Measurements from ENCODE around the gene TXNDC12.
"Not testable (repeated sequence)": the region's sequence is repeated elsewhere in the genome, so short reads cannot be mapped to it uniquely, and the experiment has no call there.

Gene TXNDC12

GRCh38 chr1:52045666-52046195 lies 9.3 kb downstream of the TXNDC12 start:
- not testable (repeated sequence) for DNase-seq (ENCODE audit: low spot score)

DNA sequence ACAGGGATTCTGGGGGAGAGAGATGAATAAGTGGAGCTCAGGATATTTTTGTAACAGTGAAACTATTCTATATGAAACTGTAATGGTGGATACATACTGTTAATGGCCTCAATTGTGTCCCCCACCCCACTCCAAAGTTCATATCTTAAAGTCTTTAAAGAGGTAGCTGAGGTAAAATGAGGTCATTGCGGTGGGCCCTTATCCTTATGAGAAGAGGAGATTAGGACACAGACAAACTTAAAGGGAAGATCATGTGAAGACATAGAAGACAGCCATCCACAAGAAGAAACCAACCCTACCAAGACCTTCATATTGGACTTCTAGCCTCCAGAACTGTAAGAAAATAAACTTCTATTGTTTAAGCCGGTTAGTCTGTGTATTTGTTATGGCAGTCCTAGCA lies 9.8 kb downstream of the TXNDC12 start:
- no peak for DNase-seq (ENCODE audit: low spot score)

- DNase-seq (ENCODE audit: low spot score), result no peak
Observed at GRCh38 chr1:52041551-52042185, 13.3 kb downstream of the TXNDC12 start.

GRCh38 chr1:52037909-52038308 lies 17.1 kb downstream of the TXNDC12 start:
- DNase-seq (ENCODE audit: low spot score), result no peak

DNA sequence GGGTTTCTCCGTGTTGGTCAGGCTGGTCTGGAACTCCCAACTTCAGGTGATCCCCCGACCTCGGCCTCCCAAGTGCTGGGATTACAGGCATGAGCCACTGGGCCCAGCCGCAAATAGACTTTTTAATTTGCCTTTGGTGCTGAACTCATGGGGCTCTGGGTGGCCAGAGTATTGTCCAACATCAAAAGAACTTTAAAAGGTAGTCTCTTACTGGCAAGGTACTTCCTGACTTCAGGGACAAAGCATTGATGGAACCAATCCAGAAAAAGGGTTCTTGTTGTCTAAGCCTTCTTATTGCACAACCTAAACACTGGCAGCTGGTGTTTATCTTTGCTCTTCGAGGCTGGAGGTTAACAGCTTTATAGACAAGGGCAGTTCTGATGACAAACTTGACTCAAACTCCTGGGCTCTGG lies 17.6 kb downstream of the TXNDC12 start:
- DNase-seq (ENCODE audit: low spot score), result no peak

GRCh38 chr1:52034050-52034384 lies 21.0 kb downstream of the TXNDC12 start:
- DNase-seq (ENCODE audit: low spot score), result no peak

DNA sequence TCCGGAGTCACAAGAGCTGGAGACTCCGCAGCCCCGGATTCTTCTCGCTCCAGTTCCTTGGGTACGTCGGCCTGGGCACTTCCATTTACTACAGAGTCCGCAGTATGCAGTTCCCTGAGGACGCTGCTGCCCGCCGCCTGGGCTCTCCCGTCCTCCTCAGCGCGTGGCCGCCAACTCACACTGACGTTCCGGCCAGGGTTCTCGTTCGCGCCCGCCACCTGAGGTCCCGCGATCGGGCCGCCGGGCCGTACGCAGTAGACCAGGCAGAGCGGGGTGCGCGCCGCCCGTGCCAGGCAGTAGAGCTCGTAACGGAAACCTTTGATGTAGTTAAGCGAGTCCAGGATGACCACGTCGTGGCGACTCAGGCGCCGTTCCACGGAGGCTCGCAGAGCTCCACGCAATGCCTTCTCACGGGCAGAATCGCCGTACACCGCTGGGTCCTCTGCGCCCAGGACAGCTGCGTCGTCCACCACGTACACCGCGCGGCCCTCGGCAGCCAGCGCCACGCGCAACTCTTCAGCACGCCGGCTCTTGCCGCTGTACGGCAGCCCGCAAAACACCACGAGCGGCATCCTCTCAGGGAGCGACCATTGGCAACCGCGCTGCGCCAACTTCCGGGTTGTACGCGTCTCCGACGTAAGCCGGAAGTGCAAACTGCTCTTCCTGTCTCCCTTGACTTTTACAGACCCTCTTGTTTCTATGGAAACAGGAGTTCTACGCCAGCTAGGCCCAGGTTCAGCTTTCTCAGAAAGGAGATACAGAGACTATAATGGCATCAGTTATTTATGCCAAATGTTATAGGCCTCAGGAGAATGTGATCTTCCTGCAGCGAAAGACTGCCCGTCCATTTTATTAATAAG lies 21.6 kb downstream of the TXNDC12 start, which contains the start of gene KTI12:
Gene KTI12, minus strand, starts transcription at position 621 of the 860 bp plus-strand sequence. Its CDS starts 49 bp downstream, at position 572.
- DNase-seq (ENCODE audit: low spot score), result peak; percentile 86

- DNase-seq (ENCODE audit: low spot score), result peak; percentile 7
Observed at GRCh38 chr1:52032785-52033131, 22.2 kb downstream of the TXNDC12 start.

DNA sequence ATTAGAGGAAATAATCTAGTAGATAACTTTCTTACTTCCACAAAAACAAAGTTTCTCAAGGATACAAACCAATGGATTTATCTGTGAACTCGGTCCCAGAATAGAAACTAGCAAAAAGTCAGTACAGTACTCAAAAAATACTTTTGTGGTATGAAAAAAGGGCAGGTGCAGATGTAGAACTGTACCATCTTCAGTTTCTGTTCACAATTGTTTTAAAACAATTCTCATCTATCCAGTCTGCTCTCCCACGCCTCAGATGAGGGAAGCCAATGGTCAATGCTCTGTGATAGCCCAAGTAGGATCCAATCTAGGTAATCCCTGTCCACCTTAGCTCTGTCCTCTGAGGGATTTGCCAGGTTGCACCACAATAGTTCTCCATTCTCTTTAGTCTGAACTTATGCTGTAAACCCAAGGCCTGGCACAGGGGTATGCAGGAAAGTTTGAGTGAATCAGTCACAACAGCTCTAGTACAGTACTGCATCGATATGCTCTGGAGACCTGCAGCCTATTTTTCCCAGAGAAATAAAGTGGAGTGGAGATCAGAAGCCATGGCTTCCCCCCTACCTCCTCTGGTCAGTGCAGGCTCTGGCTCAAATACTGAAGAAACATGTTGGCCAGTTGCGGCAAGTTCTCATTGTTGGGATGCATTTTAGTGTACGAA lies 22.7 kb downstream of the TXNDC12 start:
- DNase-seq (ENCODE audit: low spot score), result no peak

- not testable (repeated sequence) for DNase-seq (ENCODE audit: low spot score)
Observed at GRCh38 chr1:52028839-52029238, 26.2 kb downstream of the TXNDC12 start.

DNA sequence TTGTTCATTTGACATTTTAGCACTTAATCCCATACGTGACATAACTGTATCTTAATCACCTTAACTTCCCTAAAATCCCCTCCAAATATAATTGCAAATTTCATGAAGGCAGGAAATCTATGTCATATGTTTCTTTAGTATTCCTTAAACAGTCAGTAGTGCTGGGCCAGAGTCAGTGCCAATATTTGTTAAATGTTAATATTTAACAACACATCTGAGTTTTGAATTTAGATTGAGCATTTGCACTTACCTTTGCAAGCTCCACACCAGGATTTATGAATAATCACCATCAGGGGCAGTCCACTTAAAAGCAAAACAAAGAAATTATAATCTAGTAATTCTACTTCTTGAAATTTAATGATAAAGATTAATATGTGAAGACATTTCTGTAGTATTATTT lies 26.7 kb downstream of the TXNDC12 start:
- DNase-seq (ENCODE audit: low spot score), result no peak

DNA sequence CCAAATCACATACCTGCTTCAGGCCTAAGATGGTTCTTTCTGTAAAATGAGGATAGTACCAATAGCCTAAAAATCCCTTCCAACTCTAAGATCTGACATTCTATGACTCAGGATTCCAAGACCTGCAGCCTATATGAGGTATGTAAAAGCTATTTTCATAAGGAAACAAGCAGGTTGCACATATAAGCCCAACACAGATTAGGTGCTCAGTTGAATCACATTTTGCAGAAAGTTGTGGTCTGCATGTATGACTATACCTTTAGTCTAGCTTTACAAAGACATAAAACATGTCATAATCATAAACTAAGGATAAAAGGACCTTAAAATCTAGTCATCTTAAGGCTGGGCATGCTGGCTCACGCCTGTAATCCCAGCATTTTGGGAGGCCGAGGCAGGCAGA lies 28.7 kb downstream of the TXNDC12 start:
- no peak for DNase-seq (ENCODE audit: low spot score)

DNA sequence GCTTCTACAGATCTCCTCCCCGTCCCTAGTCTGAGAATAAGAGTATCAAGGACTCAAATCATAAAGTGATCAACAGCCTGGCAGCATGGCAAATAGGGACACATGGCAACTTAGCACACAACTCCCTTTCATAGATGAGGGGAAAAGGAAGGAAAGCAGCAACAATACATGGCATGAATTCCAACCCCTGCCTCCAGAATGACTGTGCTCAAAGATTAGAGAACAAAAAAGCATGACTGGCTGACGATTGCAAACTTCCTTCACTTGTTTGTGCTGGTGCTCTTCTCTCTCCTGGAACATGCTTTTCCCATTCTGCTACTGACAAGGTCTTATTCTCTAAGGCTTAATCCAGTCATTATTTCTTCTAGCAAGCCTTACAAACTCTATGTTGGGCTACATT lies 32.9 kb downstream of the TXNDC12 start:
- DNase-seq (ENCODE audit: low spot score), result no peak

- no peak for DNase-seq (ENCODE audit: low spot score)
Observed at GRCh38 chr1:52008071-52008809, 46.8 kb downstream of the TXNDC12 start.

DNA sequence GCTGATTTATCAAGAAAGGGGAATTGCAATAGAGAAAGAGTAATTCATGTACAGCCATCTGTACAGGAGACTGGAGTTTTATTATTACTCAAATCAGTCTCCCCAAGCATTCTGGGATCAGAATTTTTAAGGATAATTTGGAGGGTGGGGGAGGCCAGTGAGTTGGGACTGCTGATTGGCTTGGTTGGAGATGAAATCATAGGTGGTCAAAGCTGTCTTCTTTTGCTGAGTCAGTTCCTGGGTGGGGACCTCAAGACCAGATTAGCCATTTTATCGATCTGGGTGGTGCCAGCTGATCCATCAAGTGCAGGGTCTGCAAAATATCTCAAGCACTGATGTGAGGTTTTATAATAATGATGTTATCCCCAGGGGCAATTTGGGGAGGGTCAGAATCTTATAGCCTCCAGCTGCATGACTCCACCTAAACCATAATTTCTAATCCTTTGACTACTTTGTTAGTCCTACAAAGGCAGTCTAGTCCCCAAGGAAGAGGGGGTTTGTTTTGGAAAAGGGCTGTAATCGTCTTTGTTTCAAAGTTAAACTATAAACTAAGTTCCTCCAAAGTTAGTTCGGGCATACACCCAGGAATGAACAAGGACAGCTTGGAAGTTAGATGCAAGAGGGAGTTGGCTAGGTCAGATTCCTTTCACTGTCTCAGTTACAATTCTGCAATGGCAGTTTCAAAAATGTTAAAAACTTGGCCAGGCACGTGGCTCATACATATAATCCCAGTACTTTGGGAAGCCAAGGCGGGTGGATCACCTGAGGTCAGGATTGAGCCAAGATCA lies 47.6 kb downstream of the TXNDC12 start:
- DNase-seq (ENCODE audit: low spot score), result no peak

- not testable (repeated sequence) for DNase-seq (ENCODE audit: low spot score)
Observed at GRCh38 chr1:52006081-52006553, 48.9 kb downstream of the TXNDC12 start.

GRCh38 chr1:52005548-52005947 lies 49.4 kb downstream of the TXNDC12 start:
- not testable (repeated sequence) for DNase-seq (ENCODE audit: low spot score)

- no peak for DNase-seq (ENCODE audit: low spot score)
Observed at GRCh38 chr1:52003877-52004276, 51.1 kb downstream of the TXNDC12 start.

GRCh38 chr1:52002038-52002917 lies 52.7 kb downstream of the TXNDC12 start:
- peak; percentile 68 for DNase-seq (ENCODE audit: low spot score)

DNA sequence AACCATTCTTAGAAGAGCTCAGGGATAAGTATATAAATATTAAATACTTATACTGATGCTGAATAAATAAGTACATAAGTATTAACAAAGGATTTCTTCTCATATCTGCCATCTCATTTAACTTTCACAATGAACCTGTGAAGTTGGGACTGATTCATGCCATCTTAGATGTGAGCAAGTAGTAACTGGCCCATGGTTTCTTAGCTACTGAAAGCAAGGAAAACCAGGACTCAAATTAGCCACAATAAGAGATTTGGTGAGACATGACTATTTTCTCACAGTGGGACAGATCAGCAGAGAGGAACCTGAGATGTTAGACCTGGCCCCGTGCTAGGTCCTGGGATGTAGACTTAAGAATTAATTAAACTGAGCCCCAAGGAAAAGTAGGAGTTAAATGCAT lies 56.3 kb downstream of the TXNDC12 start:
- DNase-seq (ENCODE audit: low spot score), result no peak
